HFFc6 (cell line): Measurements from ENCODE around the gene BAHCC1. TPM values are rescaled to one million over a fixed set of nuclear protein-coding genes. Genes with fewer than 3 reads are reported as not detected.

Source experiments
- DNase-seq: peaks from one replicate; pipeline ENCODE4 v3.0.0-alpha.2; 2018
- H3K27ac Mint-ChIP-seq: 2 replicates; pipeline ENCODE4 v1.8.0; 2020; ENCODE audit warnings: mild to moderate bottlenecking, mixed read lengths
- H3K27me3 Mint-ChIP-seq: 2 replicates; pipeline ENCODE4 v1.8.0; 2021; ENCODE audit warnings: mild to moderate bottlenecking, moderate library complexity, mixed read lengths; ENCODE audit not compliant: insufficient read depth
- H3K36me3 Mint-ChIP-seq: 2 replicates; pipeline ENCODE4 v1.8.0; 2021; ENCODE audit warnings: low read depth, mixed read lengths
- H3K4me1 Mint-ChIP-seq: 2 replicates; pipeline ENCODE4 v1.8.0; 2020; ENCODE audit warnings: low read depth, mixed read lengths
- H3K4me3 Mint-ChIP-seq: 2 replicates; pipeline ENCODE4 v1.8.0; 2020; ENCODE audit warnings: mild to moderate bottlenecking, moderate library complexity, mixed read lengths
- H3K9me3 Mint-ChIP-seq: 2 replicates; pipeline ENCODE4 v1.8.0; 2020; ENCODE audit warnings: mild to moderate bottlenecking, mixed read lengths
- total RNA-seq, 6 experiments: library from RNA; stranded (reverse); fragmentation: NEBNext Ultra II Directional; extraction: Animal tissue kit (Norgen Biotek cat#: 25700); gene quantifications; 2 replicates in 1 of 6; 3 replicates in 5 of 6; pipeline ENCODE4 v1.2.3, GENCODE V29; 2021
- TF ChIP-seq, protein P1 (sequence below): fragments of 200-600 bp; sonication (generic); IDR thresholded peaks from 2 replicates; pipeline ENCODE4 v1.5.0; 2021; ENCODE audit warnings: antibody characterized with exemption, mild to moderate bottlenecking

Gene BAHCC1
- total RNA-seq, 6 experiments from 2014 or later = 7.3 to 9.7 (median 8.3) TPM

DNA sequence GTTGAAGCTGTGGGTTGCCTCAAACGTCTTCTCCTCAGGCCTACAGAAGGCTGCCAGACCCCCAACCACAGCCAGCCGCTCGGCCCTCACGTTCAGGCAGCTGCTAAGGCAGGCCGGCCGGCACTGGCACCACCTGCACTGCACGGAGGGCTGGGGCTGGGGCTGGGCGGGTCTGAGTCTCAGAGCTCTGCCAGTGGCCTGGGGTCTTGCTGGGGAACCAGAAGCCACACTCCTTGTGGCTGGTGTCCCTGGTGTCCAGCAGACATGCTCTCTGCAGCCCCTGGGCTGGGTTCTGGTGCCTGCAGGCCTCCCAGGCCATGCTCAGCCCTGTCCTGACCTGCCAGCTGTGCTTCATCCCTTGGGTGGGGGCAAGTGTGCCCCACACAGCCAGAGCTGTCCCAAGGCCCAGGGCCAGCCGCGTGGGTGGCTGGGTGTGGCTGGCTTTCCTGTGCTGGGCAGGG lies 42.0 kb downstream of the BAHCC1 start:
- no peak overlapping the region for H3K4me3 Mint-ChIP-seq

DNA sequence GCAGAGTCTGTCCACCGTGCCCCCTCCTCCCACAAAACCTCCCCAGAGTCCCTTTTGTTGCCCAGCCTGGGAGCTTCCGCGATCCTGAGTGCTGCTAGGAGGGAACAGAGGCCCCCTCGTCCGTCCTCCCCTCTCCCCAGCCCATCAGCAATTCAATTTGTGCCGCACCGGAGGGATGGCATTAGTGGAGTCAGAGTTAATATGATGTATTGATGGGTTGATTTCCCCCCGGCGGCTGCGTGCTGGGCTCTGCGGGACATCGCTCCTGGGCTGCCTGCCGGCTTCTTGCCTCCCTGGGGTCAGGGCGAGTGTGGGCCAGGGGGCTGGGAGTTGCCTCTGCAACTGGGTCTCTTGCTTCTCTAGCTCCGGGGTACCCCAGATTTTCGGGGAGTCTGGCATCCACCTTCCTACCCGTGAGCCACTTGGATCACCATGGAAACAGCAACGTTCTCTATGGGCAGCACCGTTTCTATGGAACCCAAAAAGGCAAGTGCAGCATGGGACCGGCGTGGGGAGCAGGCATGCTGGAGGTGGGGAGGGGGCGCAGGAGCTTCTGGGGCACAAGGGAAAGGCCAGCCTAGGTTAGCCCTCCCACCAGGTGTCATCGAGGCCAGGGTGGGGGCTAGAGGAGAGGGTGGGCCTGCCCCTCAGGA lies 42.9 kb downstream of the BAHCC1 start:
- no peak for DNase-seq
- Mint-ChIP-seq H3K4me3 (no peak overlapping the region), H3K27ac (no peak overlapping the region), H3K9me3 (no peaks in the 10 kb centered on the region), H3K36me3 (no peaks in the 10 kb centered on the region), H3K27me3 (no peaks in the 10 kb centered on the region), H3K4me1 (no peaks in the 10 kb centered on the region)
- TF ChIP-seq, protein P1, sequence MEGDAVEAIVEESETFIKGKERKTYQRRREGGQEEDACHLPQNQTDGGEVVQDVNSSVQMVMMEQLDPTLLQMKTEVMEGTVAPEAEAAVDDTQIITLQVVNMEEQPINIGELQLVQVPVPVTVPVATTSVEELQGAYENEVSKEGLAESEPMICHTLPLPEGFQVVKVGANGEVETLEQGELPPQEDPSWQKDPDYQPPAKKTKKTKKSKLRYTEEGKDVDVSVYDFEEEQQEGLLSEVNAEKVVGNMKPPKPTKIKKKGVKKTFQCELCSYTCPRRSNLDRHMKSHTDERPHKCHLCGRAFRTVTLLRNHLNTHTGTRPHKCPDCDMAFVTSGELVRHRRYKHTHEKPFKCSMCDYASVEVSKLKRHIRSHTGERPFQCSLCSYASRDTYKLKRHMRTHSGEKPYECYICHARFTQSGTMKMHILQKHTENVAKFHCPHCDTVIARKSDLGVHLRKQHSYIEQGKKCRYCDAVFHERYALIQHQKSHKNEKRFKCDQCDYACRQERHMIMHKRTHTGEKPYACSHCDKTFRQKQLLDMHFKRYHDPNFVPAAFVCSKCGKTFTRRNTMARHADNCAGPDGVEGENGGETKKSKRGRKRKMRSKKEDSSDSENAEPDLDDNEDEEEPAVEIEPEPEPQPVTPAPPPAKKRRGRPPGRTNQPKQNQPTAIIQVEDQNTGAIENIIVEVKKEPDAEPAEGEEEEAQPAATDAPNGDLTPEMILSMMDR = no peak

More for the DNA sequence above, 42.0 kb downstream of the BAHCC1 start:
- Mint-ChIP-seq H3K9me3 (no peaks in the 10 kb centered on the region), H3K27me3 (no peaks in the 10 kb centered on the region), H3K4me1 (no peaks in the 10 kb centered on the region), H3K27ac (no peak overlapping the region), H3K36me3 (no peaks in the 10 kb centered on the region)
- TF ChIP-seq, protein P1 = no peak
- DNase-seq = no peak

GRCh38 chr17:81438688-81439087 lies 43.4 kb downstream of the BAHCC1 start:
- no peaks in the 10 kb centered on the region for H3K9me3 Mint-ChIP-seq
- H3K4me3 Mint-ChIP-seq = no peak overlapping the region
- no peak overlapping the region for H3K27ac Mint-ChIP-seq
- no peak for DNase-seq
- TF ChIP-seq, protein P1 = no peak
- no peaks in the 10 kb centered on the region for H3K36me3 Mint-ChIP-seq
- H3K4me1 Mint-ChIP-seq = no peaks in the 10 kb centered on the region
- no peaks in the 10 kb centered on the region for H3K27me3 Mint-ChIP-seq

DNA sequence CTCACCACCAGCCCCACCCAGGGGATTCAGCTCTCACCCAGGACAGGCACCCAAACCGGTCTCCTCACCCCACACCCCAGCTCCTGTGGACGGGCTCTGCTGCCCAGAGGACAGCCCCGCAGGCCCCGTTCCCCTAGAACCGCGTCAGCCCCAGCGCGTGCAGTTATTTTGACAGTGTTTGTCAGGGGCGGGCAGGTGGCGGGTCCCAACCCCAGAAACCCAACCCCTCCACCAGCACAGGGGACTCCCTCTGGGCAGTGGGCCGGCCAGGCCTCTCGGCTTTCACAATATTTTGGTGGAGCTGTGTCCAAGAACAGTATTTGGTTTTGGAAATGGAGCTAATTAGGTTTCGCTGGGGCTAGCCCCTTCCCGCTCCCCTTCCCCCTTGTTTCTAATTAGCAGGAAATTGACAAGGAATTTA lies 44.8 kb downstream of the BAHCC1 start:
- H3K4me1 Mint-ChIP-seq = no peaks in the 10 kb centered on the region
- TF ChIP-seq, protein P1 = no peak
- no peaks in the 10 kb centered on the region for H3K9me3 Mint-ChIP-seq
- H3K36me3 Mint-ChIP-seq = no peaks in the 10 kb centered on the region
- no peak overlapping the region for H3K27ac Mint-ChIP-seq
- no peaks in the 10 kb centered on the region for H3K27me3 Mint-ChIP-seq
- DNase-seq = no peak
- no peak overlapping the region for H3K4me3 Mint-ChIP-seq

DNA sequence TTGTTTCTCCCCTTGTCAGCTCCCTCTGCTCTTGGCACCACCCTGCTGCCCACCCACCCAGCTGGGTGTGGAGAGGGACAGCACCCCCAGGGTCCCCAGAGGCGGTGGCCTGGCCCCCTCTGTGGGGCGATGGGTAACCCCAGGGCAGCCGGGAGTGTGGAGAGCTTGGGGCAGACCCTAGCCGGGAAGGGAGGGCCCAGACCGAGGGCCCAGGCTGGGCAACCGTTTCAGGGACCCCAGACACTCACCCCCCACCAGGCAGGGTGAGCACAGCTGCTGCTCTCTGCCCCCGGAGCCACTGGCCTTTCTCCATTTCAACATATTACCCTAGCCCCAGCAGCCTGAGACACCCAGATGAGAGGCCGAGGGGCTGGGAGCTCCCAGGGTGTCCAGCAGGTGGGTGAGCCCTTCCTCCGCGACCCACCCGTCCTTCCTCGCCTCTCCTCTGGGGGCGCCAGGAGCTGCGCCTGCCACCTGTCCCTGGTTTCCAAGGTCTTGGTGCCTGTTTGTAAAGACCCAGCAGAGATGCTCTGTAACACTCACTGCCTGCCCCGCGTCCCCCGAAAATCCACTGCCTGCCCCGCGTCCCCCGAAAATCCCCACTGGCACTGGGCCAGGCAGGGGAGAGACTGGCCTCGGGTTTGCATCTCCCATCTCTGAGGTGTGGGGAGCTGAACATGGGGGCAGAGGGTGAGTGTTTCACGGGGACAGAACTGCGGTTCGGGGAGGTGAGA lies 45.4 kb downstream of the BAHCC1 start:
- no peak for DNase-seq
- no peaks in the 10 kb centered on the region for H3K27me3 Mint-ChIP-seq
- H3K36me3 Mint-ChIP-seq = no peaks in the 10 kb centered on the region
- H3K4me3 Mint-ChIP-seq = no peak overlapping the region
- no peaks in the 10 kb centered on the region for H3K9me3 Mint-ChIP-seq
- no peaks in the 10 kb centered on the region for H3K4me1 Mint-ChIP-seq
- H3K27ac Mint-ChIP-seq = no peak overlapping the region
- TF ChIP-seq, protein P1 = peak; percentile 64
